ENCODE results near the gene SOAT2.

DNA sequence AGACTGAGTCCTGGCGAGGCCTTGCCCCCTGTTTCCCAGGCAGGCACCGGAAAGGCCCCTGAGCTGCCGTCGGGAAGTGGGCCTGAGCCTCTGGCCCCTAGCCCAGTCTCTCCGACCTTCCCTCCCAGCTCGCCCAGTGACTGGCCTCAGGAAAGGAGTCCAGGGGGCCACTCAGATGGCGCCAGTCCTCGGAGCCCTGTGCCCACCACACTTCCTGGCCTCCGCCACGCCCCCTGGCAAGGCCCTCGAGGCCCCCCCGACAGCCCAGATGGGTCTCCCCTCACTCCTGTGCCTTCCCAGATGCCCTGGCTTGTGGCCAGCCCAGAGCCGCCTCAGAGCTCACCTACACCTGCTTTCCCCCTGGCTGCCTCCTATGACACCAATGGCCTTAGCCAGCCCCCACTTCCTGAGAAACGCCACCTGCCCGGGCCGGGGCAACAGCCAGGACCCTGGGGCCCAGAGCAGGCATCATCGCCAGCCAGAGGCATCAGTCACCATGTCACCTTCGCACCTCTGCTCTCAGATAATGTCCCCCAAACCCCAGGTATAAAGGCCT lies 42.5 kb upstream of the SOAT2 start:
- TF ChIP-seq POLR2A (IDR thresholded peaks at IDR 0.05) (no peak), EP300 (IDR thresholded peaks at IDR 0.05) (no peak)
- TF ChIP-seq, protein P1, sequence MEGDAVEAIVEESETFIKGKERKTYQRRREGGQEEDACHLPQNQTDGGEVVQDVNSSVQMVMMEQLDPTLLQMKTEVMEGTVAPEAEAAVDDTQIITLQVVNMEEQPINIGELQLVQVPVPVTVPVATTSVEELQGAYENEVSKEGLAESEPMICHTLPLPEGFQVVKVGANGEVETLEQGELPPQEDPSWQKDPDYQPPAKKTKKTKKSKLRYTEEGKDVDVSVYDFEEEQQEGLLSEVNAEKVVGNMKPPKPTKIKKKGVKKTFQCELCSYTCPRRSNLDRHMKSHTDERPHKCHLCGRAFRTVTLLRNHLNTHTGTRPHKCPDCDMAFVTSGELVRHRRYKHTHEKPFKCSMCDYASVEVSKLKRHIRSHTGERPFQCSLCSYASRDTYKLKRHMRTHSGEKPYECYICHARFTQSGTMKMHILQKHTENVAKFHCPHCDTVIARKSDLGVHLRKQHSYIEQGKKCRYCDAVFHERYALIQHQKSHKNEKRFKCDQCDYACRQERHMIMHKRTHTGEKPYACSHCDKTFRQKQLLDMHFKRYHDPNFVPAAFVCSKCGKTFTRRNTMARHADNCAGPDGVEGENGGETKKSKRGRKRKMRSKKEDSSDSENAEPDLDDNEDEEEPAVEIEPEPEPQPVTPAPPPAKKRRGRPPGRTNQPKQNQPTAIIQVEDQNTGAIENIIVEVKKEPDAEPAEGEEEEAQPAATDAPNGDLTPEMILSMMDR (IDR thresholded peaks at IDR 0.05), result no peak

Data from suprapubic skin (tissue), 3 donors.